Tongue (tissue), 2 donors: ENCODE measurements around the gene RUNX3. TPM values are rescaled to one million over a fixed set of nuclear protein-coding genes. Genes with fewer than 3 reads are reported as not detected.

Source experiments
- DNase-seq: peaks from one replicate; pipeline ENCODE4 v3.0.0-alpha.2; 2015
- total RNA-seq: library from RNA; depleted of rRNA; stranded (reverse); fragments of >200 nt; gene quantifications from one replicate; pipeline ENCODE4 v1.2.3, GENCODE V29; 2014

Gene RUNX3
- total RNA-seq, 1 donor from 2014 or later = 0.62 TPM

- no peak for DNase-seq
Observed at GRCh38 chr1:24963099-24963872, 33.2 kb upstream of the RUNX3 start.

GRCh38 chr1:24961961-24962861 is 32.1 kb upstream of the RUNX3 start:
- no peak for DNase-seq

GRCh38 chr1:24961334-24961733 is 31.3 kb upstream of the RUNX3 start:
- no peak for DNase-seq

- DNase-seq = no peak
Observed at GRCh38 chr1:24960071-24960801, 30.2 kb upstream of the RUNX3 start.

- DNase-seq = no peak
Observed at GRCh38 chr1:24959623-24959975, 29.5 kb upstream of the RUNX3 start.

GRCh38 chr1:24958766-24959622 is 28.9 kb upstream of the RUNX3 start:
- no peak for DNase-seq

GRCh38 chr1:24957808-24958752 is 28.0 kb upstream of the RUNX3 start:
- no peak for DNase-seq

- no peak for DNase-seq
Observed at GRCh38 chr1:24957016-24957807, 27.1 kb upstream of the RUNX3 start.

- DNase-seq = no peak
Observed at GRCh38 chr1:24955779-24956365, 25.8 kb upstream of the RUNX3 start.

- DNase-seq = no peak
Observed at GRCh38 chr1:24955161-24955560, 25.1 kb upstream of the RUNX3 start.

- DNase-seq = no peak
Observed at GRCh38 chr1:24954631-24955030, 24.6 kb upstream of the RUNX3 start.

GRCh38 chr1:24954022-24954421 is 23.9 kb upstream of the RUNX3 start:
- DNase-seq = no peak

- DNase-seq = no peak
Observed at GRCh38 chr1:24952413-24952841, 22.4 kb upstream of the RUNX3 start.

- DNase-seq = no peak
Observed at GRCh38 chr1:24951810-24952412, 21.8 kb upstream of the RUNX3 start.

- no peak for DNase-seq
Observed at GRCh38 chr1:24951337-24951736, 21.3 kb upstream of the RUNX3 start.

GRCh38 chr1:24949331-24949881 is 19.3 kb upstream of the RUNX3 start:
- no peak for DNase-seq

GRCh38 chr1:24948079-24948827 is 18.2 kb upstream of the RUNX3 start:
- no peak for DNase-seq
